ENCODE measurements around the gene PAMR1.
"Not testable (repeated sequence)": the region's sequence is repeated elsewhere in the genome, so short reads cannot be mapped to it uniquely, and the experiment has no call there.

Gene PAMR1

DNA sequence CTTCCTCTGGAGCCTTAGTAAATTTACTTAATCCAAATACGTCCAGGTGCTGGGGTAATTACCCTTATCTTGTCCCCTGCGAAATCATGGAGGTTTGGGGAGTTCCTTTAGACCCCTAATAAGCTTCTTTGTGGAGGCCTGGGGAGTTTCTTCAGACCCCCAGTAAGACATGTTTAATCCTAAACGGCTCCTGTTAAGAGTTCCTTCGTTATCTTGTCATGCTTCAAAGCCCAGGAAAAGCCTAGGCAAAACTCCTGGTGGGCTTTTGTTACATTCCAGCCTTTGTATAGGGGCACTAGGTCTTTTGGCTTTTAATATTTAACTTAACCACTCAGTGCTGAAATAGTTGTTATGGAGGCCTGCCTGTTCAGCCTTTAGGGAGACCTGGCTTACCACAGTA lies 18.1 kb upstream of the PAMR1 start:
- DNase-seq (ENCODE audit: low read depth in 2 of 2, low spot score in 1 of 2) = no peak

GRCh38 chr11:35541621-35542375 lies 16.4 kb upstream of the PAMR1 start:
- no peak for DNase-seq (ENCODE audit: low read depth in 2 of 2, low spot score in 1 of 2)

GRCh38 chr11:35540526-35540925 lies 15.1 kb upstream of the PAMR1 start:
- no peak for DNase-seq (ENCODE audit: low read depth in 2 of 2, low spot score in 1 of 2)

DNA sequence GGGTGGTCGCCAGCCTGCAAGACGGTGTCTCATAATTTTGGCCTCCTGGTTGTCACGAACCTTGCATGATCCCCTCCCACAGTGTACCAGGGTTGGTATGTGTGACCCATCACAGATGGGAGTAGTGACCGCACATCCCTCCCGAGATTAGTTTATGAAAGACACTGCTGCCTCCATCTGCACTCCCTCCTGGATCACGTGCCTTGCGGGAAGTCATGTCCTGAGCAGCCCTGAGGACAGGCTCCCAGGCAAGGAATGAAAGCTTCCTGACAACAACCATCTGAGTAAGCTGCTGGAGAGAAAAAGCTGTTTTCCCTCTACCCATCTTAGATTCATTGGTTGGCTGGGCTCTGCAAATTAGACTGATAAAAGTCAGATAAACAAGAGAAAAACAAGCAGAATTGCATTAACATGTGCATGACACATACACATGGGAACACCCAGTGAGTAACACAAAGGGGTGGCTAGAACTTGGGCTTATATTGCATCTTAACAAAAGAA lies 14.4 kb upstream of the PAMR1 start:
- no peak for DNase-seq (ENCODE audit: low read depth in 2 of 2, low spot score in 1 of 2)

DNA sequence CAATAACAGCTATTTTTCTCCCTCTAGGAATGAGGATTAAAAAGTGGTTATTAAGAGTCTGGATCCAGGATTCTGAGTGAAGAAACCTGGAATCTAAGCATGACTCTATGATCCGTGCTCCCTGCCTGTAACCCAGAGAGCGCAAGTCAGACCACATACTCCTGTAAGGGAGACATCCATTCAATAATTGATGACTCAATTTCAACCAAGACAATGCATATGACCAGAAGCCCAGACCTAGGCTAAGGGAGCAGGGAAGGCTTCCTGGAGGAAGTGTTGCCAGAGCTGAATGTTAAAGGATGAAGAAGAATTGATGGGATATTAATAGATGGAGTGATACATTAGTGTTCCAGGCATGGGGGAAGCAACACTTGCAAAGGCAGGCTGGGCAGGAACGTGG lies 13.8 kb upstream of the PAMR1 start:
- DNase-seq (ENCODE audit: low read depth in 2 of 2, low spot score in 1 of 2) = no peak

DNA sequence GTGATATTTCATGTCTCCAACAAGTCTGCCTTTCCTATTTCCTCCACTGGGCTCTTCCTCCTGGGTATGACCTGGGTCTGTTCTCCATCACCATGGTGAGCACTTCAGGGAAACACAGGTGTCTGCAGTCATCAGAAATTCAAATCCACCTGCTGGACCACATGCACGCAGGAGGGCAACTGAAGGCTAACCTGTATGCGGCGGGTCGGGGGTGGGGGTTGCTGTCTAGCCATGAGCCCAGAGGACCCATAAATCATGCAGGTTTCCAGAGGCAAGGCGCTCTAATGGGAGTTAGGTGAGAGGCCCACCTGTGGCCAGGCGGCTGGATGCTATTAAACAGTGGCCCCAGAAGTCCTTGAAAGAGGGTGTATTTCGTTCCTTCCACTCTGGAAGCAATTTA lies 11.1 kb upstream of the PAMR1 start:
- DNase-seq (ENCODE audit: low read depth in 2 of 2, low spot score in 1 of 2) = no peak

- no peak for DNase-seq (ENCODE audit: low read depth in 2 of 2, low spot score in 1 of 2)
These were observed 5.8 kb upstream of the PAMR1 start for GRCh38 chr11:35531246-35531645.

- DNase-seq (ENCODE audit: low read depth in 2 of 2, low spot score in 1 of 2) = no peak
These were observed 4.6 kb upstream of the PAMR1 start for GRCh38 chr11:35529971-35530495.

DNA sequence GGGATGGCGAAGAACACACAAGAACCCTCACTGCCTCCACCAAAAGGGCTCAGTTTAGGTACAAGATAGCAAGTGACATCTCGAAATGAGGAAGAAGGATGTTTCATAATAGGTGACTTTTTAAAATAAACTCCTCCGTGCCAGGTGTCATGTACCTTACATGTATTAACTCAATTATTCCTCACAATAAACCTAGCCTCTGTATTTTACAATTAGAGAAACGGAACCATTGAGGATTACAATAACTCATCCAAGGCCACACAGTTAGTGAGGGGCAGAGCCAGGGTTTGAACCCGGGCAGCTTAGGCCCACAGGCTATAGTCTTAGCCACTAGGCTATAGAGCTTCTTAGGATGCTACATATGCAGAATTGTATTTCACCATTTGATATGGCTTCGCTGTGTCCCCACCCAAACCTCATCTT lies 965 bp upstream of the PAMR1 start:
- DNase-seq (ENCODE audit: low read depth in 2 of 2, low spot score in 1 of 2) = no peak

DNA sequence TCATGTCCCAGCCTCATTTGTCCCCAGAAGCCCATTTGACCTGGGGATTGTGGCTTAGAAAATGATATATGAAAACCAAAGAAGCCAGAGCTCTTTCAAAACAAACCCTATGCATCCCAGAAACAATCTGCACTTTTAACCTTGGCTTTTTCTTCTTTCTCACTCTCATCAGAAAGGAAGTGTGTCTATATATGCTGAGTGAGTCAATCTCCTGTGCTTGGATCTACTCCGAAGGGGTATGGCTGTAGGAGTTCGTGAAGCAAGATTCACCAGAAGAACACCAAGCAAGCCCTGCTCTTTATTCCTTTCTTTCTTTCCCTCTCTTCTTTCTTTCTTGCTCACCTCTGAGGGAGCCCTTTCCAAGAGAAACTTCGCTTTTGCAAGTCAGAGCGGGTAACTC lies 636 bp downstream of the PAMR1 start:
- DNase-seq (ENCODE audit: low read depth in 2 of 2, low spot score in 1 of 2) = no peak

DNA sequence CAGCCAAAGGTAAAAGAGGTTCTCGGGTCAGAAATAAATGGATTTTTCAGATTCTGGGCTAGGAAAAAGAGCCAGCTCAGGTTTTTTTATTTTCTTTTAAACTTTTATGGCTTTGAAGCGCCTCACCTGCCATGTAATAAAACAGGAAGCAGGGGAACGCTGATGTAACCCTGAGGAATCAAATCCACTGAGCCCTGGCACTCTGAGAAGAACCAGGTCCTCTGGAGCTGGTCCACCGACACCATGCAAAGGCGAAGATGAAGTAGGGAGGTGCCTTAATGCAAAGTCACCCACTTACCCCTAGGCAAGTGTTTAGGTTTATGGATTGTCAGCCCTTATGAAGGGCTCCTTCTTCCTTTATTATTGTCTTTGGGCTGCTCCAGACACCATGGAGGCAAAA lies 1.6 kb downstream of the PAMR1 start:
- DNase-seq (ENCODE audit: low read depth in 2 of 2, low spot score in 1 of 2) = no peak

- DNase-seq (ENCODE audit: low read depth in 2 of 2, low spot score in 1 of 2) = no peak
These were observed 2.1 kb downstream of the PAMR1 start for GRCh38 chr11:35523331-35523768.

GRCh38 chr11:35522091-35522490 lies 3.3 kb downstream of the PAMR1 start:
- DNase-seq (ENCODE audit: low read depth in 2 of 2, low spot score in 1 of 2) = not testable (repeated sequence)

GRCh38 chr11:35520376-35520775 lies 5.0 kb downstream of the PAMR1 start:
- no peak for DNase-seq (ENCODE audit: low read depth in 2 of 2, low spot score in 1 of 2)

DNA sequence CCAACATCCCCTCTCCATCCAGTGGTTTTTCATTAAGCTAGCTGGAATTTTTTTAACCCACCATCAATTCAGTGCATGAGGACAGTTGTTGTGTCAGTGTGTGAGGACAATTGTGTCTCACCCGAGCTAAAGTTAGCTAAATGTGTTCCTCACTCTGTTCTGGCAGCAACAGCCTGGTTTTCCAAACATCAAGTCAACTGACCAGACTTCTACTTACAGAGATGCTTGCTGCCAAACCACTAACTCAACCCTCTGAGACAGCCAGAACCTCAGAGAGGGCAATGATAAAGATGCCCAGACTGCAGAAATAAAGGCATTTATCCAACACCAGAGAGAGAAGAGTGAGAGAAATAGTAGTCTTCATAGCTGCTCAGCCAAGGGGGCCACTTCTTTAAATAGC lies 6.7 kb downstream of the PAMR1 start:
- no peak for DNase-seq (ENCODE audit: low read depth in 2 of 2, low spot score in 1 of 2)

DNA sequence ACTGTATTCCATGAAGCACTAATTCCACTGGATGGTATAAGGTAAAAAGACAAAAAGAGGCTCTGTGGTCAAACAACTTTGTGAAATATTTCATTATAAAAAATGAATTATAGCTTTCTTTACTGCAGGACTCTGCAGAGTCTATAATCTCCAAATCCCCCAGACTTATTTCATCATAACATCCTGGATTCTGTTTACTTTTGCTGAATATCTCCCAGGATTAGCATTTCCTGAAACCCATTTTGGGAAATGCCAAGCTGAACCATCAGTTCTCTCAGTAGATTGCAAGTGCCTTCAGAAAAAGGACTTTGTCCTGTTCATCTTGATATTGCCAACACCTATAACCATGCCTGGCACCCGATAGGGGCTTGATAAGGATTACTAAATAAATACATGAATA lies 7.9 kb downstream of the PAMR1 start:
- no peak for DNase-seq (ENCODE audit: low read depth in 2 of 2, low spot score in 1 of 2)

GRCh38 chr11:35516403-35516802 lies 9.0 kb downstream of the PAMR1 start:
- DNase-seq (ENCODE audit: low read depth in 2 of 2, low spot score in 1 of 2) = no peak

DNA sequence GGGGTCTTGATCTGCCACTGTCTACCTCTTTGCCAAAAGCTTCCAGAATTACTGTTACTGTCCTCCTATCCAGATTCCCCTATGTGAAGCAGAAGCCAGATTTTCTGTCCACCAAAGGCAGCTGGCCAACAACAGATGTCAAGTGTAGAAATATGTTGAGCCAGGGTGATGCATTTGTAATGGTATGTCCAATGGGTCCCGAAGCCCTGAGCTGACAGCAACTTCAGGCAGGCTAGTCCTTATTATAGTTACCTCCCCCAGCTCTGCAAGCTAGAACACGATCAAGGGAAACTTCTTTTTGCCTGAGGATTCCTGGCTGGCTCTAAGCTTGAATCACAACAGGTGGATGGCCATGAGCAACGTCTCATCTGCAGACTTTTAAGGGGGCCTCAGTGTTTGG lies 10.2 kb downstream of the PAMR1 start:
- no peak for DNase-seq (ENCODE audit: low read depth in 2 of 2, low spot score in 1 of 2)

- no peak for DNase-seq (ENCODE audit: low read depth in 2 of 2, low spot score in 1 of 2)
These were observed 10.9 kb downstream of the PAMR1 start for GRCh38 chr11:35514481-35514880.

- DNase-seq (ENCODE audit: low read depth in 2 of 2, low spot score in 1 of 2) = no peak
These were observed 13.8 kb downstream of the PAMR1 start for GRCh38 chr11:35511666-35512065.

DNA sequence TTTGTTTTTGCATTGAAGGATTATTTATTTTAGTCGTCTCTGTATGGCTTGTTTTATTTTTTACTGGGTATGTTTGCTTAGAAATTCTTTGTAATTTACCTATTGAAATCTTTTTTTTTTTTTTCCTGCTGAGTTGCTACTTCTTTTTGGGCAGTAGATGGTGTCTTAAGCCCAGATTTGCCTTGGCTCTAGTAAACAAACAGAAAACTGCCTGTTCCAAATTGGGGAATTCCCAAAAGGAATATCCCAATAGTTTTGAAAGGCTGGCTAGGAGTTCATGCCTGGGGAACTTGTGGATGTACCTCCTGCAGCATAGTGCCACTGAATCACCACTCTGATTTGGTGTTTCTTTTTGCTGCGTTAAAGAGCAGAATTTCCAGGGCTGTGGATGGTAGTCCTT lies 17.7 kb downstream of the PAMR1 start:
- DNase-seq (ENCODE audit: low read depth in 2 of 2, low spot score in 1 of 2) = no peak

DNA sequence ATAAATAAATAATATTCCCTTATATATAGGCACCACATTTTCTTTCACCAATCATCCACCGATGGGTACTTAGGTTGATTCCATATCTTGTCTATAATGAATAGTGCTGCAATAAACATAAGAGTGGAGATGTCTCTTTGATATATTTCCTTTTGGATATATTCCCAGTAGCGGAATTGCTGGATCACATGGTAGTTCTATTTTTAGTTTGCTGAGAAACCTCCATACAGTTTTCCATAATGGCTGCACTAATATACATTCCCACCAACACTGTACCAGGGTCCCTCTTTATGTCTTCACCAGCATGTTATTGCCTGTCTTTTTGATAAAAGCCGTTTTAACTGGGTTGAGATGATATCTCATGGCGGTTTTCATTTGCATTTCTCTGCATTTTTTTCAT lies 23.6 kb downstream of the PAMR1 start:
- DNase-seq (ENCODE audit: low read depth in 2 of 2, low spot score in 1 of 2) = no peak

DNA sequence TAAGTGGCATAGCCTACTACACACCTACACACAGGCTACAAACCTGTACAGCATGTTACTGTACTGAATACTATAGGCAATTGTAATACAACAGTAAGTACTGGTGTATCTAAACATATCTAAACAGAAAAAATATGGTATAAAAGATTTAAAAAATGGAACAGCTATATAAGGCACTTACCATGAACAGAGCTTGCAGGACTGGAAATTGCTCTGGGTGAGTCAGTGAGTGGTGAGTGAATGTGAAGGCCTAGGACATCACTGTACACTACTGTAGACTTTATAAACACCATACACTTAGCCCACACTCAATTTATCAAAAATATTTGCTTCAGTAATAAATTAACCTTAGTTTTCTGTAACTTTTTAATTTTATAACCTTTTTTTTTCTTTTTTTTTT lies 24.7 kb downstream of the PAMR1 start:
- no peak for DNase-seq (ENCODE audit: low read depth in 2 of 2, low spot score in 1 of 2)

All from stimulated activated CD8-positive, alpha-beta memory T cell treated with anti-CD3 and anti-CD28 coated beads, Interleukin-4, amount 100 ng/mL, for 4 hours (primary cell).